Neuron (in vitro differentiated cells): ENCODE results near the gene PDE1C.

Experiments
- H2AFZ ChIP-seq: one replicate; pipeline ENCODE4 v1.6.1; 2013; ENCODE audit warnings: low read depth, mild to moderate bottlenecking, inconsistent platforms, low read length, moderate library complexity
- H3K27me3 ChIP-seq: one replicate; pipeline ENCODE4 v1.6.1; 2013; ENCODE audit warnings: low read length; ENCODE audit not compliant: insufficient read depth
- H3K36me3 ChIP-seq: one replicate; pipeline ENCODE4 v1.6.1; 2013; ENCODE audit warnings: low read length; ENCODE audit not compliant: insufficient read depth
- H3K4me1 ChIP-seq: one replicate; pipeline ENCODE4 v1.6.1; 2013; ENCODE audit warnings: low read length; ENCODE audit not compliant: insufficient read depth
- H3K4me3 ChIP-seq: 2 replicates; pipeline ENCODE4 v1.5.1; 2013; ENCODE audit warnings: mild to moderate bottlenecking, low read length, moderate library complexity
- H3K9me3 ChIP-seq: one replicate; pipeline ENCODE4 v1.6.1; 2013; ENCODE audit warnings: low read length

Gene PDE1C

DNA sequence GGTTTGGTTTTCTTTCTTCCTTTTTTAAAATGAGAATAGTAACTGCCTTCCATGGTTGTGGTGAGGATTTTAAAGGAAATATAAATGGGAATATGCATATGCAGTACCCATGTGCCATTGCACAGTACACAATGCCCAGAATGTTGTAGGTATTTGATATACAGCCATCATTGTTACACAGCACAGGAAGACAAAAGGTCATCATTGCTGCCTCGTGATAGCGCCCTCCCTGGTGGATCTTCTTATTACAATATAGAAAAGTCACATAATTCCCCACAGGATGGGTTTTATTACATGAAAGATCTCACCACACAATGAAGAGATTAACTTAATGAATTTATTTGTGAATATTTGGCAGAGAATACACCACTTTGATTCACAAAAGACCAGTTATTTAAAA is 306.7 kb downstream of the PDE1C start:
- Histone ChIP-seq H3K9me3 (no peaks in the 10 kb centered on the region), H3K4me1 (no peaks in the 10 kb centered on the region), H2AFZ (no peak overlapping the region), H3K4me3 (no peak overlapping the region), H3K36me3 (no peaks in the 10 kb centered on the region), H3K27me3 (no peaks in the 10 kb centered on the region)

- Histone ChIP-seq H3K36me3 (no peaks in the 10 kb centered on the region), H2AFZ (no peak overlapping the region), H3K4me1 (no peaks in the 10 kb centered on the region), H3K27me3 (no peaks in the 10 kb centered on the region), H3K4me3 (no peak overlapping the region), H3K9me3 (no peaks in the 10 kb centered on the region)
Measured at GRCh38 chr7:31761646-31762045, 308.6 kb downstream of the PDE1C start.

DNA sequence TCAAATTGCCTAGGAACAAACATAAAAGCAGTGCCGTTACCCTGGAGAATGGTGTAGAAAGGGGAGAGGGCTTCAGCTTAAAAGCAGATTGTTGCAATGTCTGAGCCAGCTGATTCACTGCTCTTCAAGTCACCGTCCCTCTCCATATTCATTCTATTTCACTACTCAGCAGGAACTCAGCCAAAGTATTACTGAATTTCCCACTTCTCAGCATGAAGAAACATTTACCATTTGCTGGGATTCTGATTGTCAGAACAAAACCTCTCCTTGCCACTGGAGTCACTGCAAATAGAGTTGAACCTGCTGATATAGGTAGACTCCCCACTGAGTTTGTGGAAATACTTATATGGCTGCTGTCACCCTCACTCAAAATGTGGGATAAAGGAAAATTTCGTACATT is 311.5 kb downstream of the PDE1C start:
- no peaks in the 10 kb centered on the region for H3K27me3 ChIP-seq
- no peaks in the 10 kb centered on the region for H3K36me3 ChIP-seq
- H3K9me3 ChIP-seq: no peaks in the 10 kb centered on the region
- H3K4me3 ChIP-seq: no peak overlapping the region
- H3K4me1 ChIP-seq: no peaks in the 10 kb centered on the region
- no peak overlapping the region for H2AFZ ChIP-seq

DNA sequence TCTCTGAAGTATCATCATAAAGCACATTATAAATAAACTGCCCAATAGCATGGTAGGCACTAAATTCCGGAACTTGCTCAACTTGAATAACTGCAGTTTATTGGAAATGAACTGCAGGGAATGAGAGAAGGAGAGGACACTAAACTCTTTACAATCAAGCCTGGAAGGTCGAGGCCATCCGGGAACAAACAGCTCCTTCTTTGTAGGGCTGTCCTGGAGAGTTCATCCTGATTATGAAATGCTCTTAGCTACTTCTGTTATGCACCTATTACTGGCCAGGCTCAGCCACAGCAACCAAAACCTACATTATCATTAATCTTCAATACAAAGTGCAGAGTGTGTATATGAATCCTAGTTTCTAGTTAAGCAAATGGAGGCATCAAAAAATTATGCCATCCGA is 318.5 kb downstream of the PDE1C start:
- no peaks in the 10 kb centered on the region for H3K9me3 ChIP-seq
- H3K27me3 ChIP-seq: no peaks in the 10 kb centered on the region
- H3K36me3 ChIP-seq: no peaks in the 10 kb centered on the region
- H2AFZ ChIP-seq: no peak overlapping the region
- no peak overlapping the region for H3K4me3 ChIP-seq
- H3K4me1 ChIP-seq: no peaks in the 10 kb centered on the region

DNA sequence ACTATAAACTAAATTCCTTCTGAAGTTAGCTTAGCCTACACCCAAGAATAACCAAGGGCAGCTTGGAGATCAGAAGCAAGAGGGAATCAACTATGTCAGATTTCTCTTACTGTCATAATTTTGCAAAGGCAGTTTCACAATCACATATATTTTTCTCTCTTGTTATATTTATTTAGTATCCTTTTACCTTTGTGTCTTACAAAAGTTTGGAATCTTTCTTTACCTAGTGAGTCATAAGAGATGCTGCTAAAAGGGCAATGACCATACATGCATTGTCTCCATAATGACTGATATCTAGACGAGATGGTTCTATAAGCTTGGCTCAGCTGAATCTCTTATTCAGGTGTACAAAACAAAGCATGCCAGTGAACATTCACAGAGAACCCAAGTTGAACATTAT is 322.1 kb downstream of the PDE1C start:
- Histone ChIP-seq H3K9me3 (no peaks in the 10 kb centered on the region), H2AFZ (no peak overlapping the region), H3K36me3 (no peaks in the 10 kb centered on the region), H3K4me3 (no peak overlapping the region), H3K27me3 (no peaks in the 10 kb centered on the region), H3K4me1 (no peaks in the 10 kb centered on the region)

- Histone ChIP-seq H2AFZ (no peak overlapping the region), H3K27me3 (no peaks in the 10 kb centered on the region)
Measured at GRCh38 chr7:31747553-31747952, 322.7 kb downstream of the PDE1C start.

GRCh38 chr7:31744294-31744874 is 325.8 kb downstream of the PDE1C start:
- H3K36me3 ChIP-seq: no peaks in the 10 kb centered on the region
- H3K9me3 ChIP-seq: no peaks in the 10 kb centered on the region
- no peak overlapping the region for H2AFZ ChIP-seq
- no peaks in the 10 kb centered on the region for H3K4me1 ChIP-seq
- H3K27me3 ChIP-seq: no peaks in the 10 kb centered on the region
- no peak overlapping the region for H3K4me3 ChIP-seq

More at GRCh38 chr7:31747553-31747952, 322.7 kb downstream of the PDE1C start:
- Histone ChIP-seq H3K4me3 (no peak overlapping the region), H3K9me3 (no peaks in the 10 kb centered on the region), H3K36me3 (no peaks in the 10 kb centered on the region), H3K4me1 (no peaks in the 10 kb centered on the region)

DNA sequence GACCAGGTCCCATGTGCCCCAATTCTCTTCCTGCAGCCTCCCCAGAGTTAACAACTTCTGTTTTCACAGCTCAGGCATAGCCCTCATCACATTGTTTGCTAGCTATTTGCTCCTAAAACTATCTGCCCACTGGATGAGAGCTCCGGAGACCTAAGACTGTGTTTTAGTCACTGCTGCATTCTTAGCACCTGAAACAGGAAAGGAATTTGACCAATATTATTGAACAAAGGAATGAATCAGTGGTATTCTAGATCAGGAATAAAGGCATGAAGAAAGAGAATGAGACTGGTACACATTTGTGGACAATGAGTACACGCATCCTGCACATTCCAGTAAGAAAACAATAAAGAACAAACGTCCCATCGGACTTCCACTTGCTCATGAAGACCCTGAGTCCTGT is 328.4 kb downstream of the PDE1C start:
- Histone ChIP-seq H3K4me3 (no peak overlapping the region), H3K27me3 (no peaks in the 10 kb centered on the region), H3K4me1 (no peaks in the 10 kb centered on the region), H3K9me3 (no peaks in the 10 kb centered on the region), H2AFZ (no peak overlapping the region), H3K36me3 (no peaks in the 10 kb centered on the region)

GRCh38 chr7:31735991-31736982 is 333.9 kb downstream of the PDE1C start:
- H3K9me3 ChIP-seq: no peaks in the 10 kb centered on the region
- no peak overlapping the region for H3K4me3 ChIP-seq
- no peak overlapping the region for H2AFZ ChIP-seq
- no peaks in the 10 kb centered on the region for H3K36me3 ChIP-seq
- H3K4me1 ChIP-seq: no peaks in the 10 kb centered on the region
- no peaks in the 10 kb centered on the region for H3K27me3 ChIP-seq

DNA sequence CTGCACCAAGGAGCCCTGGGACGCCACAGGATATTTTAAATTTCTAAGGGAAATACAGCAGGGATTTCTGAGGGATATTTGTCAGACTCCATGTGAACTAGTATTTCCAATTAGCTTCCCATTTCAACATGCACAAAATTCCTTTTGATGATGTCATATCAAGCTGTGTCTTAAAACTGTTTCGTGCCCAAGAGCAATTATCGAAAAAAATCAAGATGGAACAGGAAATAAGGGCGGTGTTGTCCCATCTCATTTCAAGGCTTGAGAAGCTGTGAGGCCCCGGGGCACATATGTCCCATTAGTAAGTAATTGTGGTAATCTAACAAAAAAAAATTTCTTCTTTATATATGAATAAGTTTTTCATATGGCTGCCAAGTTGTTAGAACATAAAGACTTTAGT is 335.8 kb downstream of the PDE1C start:
- Histone ChIP-seq H3K4me3 (no peak overlapping the region), H3K27me3 (no peaks in the 10 kb centered on the region), H3K36me3 (no peaks in the 10 kb centered on the region), H3K9me3 (no peaks in the 10 kb centered on the region), H3K4me1 (no peaks in the 10 kb centered on the region), H2AFZ (no peak overlapping the region)

DNA sequence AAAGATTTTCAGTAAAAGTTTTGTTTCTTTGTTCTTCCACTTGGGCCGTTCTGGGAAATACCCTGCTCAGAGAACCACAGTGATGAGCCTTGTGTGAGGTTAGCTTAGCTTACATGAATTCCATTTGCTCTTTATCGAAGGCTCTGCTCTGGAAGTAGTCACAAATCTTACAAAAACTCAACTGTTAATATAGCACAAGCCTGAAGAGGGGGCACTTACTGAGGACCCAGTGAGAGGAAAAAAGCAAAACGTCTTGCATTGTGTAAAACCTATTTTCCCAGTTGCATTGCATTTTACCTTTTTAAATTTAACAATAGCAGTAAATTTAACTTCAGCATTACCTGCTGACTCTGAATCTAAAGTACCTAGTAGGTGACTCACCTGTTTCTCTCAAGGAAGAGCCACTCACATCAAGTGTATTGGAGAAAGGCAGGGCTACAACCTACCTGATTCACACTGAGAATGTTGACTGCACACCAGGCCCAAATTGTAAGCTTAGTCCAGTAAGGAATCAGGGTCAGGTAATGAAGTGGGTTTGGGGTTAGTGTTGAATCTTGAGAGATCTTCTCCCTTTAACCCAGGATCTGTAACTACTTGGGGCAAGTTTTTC is 340.9 kb downstream of the PDE1C start:
- Histone ChIP-seq H2AFZ (no peak overlapping the region), H3K27me3 (no peaks in the 10 kb centered on the region), H3K4me1 (no peaks in the 10 kb centered on the region), H3K4me3 (no peak overlapping the region), H3K36me3 (no peaks in the 10 kb centered on the region), H3K9me3 (no peaks in the 10 kb centered on the region)

- Histone ChIP-seq H3K36me3 (no peaks in the 10 kb centered on the region), H3K4me3 (no peak overlapping the region), H2AFZ (no peak overlapping the region), H3K27me3 (no peaks in the 10 kb centered on the region), H3K4me1 (no peaks in the 10 kb centered on the region), H3K9me3 (no peaks in the 10 kb centered on the region)
Measured at GRCh38 chr7:31724696-31725095, 345.5 kb downstream of the PDE1C start.

GRCh38 chr7:31720366-31720765 is 349.8 kb downstream of the PDE1C start:
- Histone ChIP-seq H3K9me3 (no peaks in the 10 kb centered on the region), H3K27me3 (no peaks in the 10 kb centered on the region), H3K4me3 (no peak overlapping the region), H3K4me1 (no peaks in the 10 kb centered on the region), H3K36me3 (no peaks in the 10 kb centered on the region), H2AFZ (no peak overlapping the region)
